CD4-positive, CD25-positive, alpha-beta regulatory T cell (primary cell): ENCODE data around the gene PLXNA4. TPM values are rescaled to one million over a fixed set of nuclear protein-coding genes. Genes with fewer than 3 reads are reported as not detected.

ENCODE experiments used
- ATAC-seq, 2 donors: fragments of 150-1000 bp; cut with Tn5 transposase; one replicate each; pipeline ENCODE4 v1.10.0; 2021; ENCODE audit warnings: low read depth in 2 of 2, moderate number of reproducible peaks in 2 of 2, moderate library complexity in 1 of 2
- DNase-seq, 3 donors: peaks; one replicate each; pipeline versions ENCODE4 v3.0.0 to v3.0.0-alpha.2; 2012 to 2022; ENCODE audit warnings: mixed read lengths in 1 of 3
- H3K27ac ChIP-seq: one replicate; pipeline ENCODE4 v1.7.0; 2013; ENCODE audit warnings: mild to moderate bottlenecking, low read length; ENCODE audit not compliant: insufficient read depth, poor library complexity, severe bottlenecking
- H3K27me3 ChIP-seq: one replicate; pipeline ENCODE4 v1.7.0; 2013; ENCODE audit warnings: low read length; ENCODE audit not compliant: control insufficient read depth, insufficient read depth
- H3K36me3 ChIP-seq: one replicate; pipeline ENCODE4 v1.7.0; 2013; ENCODE audit warnings: mild to moderate bottlenecking, low read length, moderate library complexity; ENCODE audit not compliant: control insufficient read depth, insufficient read depth
- H3K4me1 ChIP-seq: 2 replicates; pipeline ENCODE4 v1.7.0; 2013; ENCODE audit warnings: mild to moderate bottlenecking, low read length; ENCODE audit not compliant: insufficient read depth, control insufficient read depth, poor library complexity, severe bottlenecking
- H3K4me3 ChIP-seq: one replicate; pipeline ENCODE4 v1.7.0; 2013; ENCODE audit warnings: low read depth, mild to moderate bottlenecking, low read length, moderate library complexity
- H3K9me3 ChIP-seq, 2 experiments: 1 replicate in 1 of 2; 2 replicates in 1 of 2; pipeline ENCODE4 v1.7.0; 2013; ENCODE audit warnings: low read length in 2 of 2, mild to moderate bottlenecking in 1 of 2, moderate library complexity in 1 of 2; ENCODE audit not compliant: control insufficient read depth in 2 of 2
- H3K27ac Mint-ChIP-seq, 3 donors: one replicate each; pipeline ENCODE4 v1.8.0; 2020 to 2022; ENCODE audit warnings: mild to moderate bottlenecking in 3 of 3, mixed read lengths in 3 of 3, moderate library complexity in 2 of 3
- H3K27me3 Mint-ChIP-seq: one replicate; pipeline ENCODE4 v1.8.0; 2022; ENCODE audit warnings: mild to moderate bottlenecking, mixed read lengths
- H3K36me3 Mint-ChIP-seq: one replicate; pipeline ENCODE4 v1.8.0; 2020; ENCODE audit warnings: mixed read lengths
- H3K4me1 Mint-ChIP-seq, 4 donors: one replicate each; pipeline ENCODE4 v1.8.0; 2020 to 2022; ENCODE audit warnings: mixed read lengths in 4 of 4, mild to moderate bottlenecking in 1 of 4
- H3K4me3 Mint-ChIP-seq, 4 donors: one replicate each; pipeline ENCODE4 v1.8.0; 2020 to 2022; ENCODE audit warnings: mild to moderate bottlenecking in 4 of 4, mixed read lengths in 4 of 4, moderate library complexity in 3 of 4
- H3K9me3 Mint-ChIP-seq, 7 donors: one replicate each; pipeline ENCODE4 v1.8.0; 2020 to 2022; ENCODE audit warnings: mixed read lengths in 7 of 7, mild to moderate bottlenecking in 3 of 7, moderate library complexity in 2 of 7
- polyA plus RNA-seq, 4 donors: library from polyadenylated mRNA; unstranded; fragments of 300-500 nt; fragmentation: Illumina TruSeq; gene quantifications; one replicate each; pipeline ENCODE4 v1.2.3, GENCODE V29; 2021
- total RNA-seq: library from RNA; stranded (reverse); gene quantifications from one replicate; pipeline ENCODE4 v1.2.3, GENCODE V29; 2022

Gene PLXNA4
- total and polyA plus RNA-seq, 5 donors from 2014 or later: 0.27 TPM; not detected in 4

- Mint-ChIP-seq H3K4me1 (peaks cover 5 to 14% (median 12%) of the 10 kb centered on the region in 4 donors), H3K27ac (no peak overlapping the region), H3K36me3 (peaks cover 4% of the 10 kb centered on the region), H3K9me3 (peaks cover 0 to 6% (median 0%) of the 10 kb centered on the region in 7 donors), H3K27me3 (peaks cover 23% of the 10 kb centered on the region), H3K4me3 (peak overlapping the region in 1 of 4 donors; percentile 7)
- H3K9me3 ChIP-seq: no peaks in the 10 kb centered on the region
- no peak for ATAC-seq
- no peak overlapping the region for H3K4me3 ChIP-seq
- no peak overlapping the region for H3K27ac ChIP-seq
- no peaks in the 10 kb centered on the region for H3K27me3 ChIP-seq
- peaks cover 8% of the 10 kb centered on the region for H3K4me1 ChIP-seq
- no peak for DNase-seq
- H3K36me3 ChIP-seq: no peaks in the 10 kb centered on the region
Observed at GRCh38 chr7:132317701-132318351, 258.4 kb downstream of the PLXNA4 start.

- no peaks in the 10 kb centered on the region for H3K4me1 Mint-ChIP-seq
- no peaks in the 10 kb centered on the region for H3K27me3 Mint-ChIP-seq
- Histone ChIP-seq H3K4me1 (no peaks in the 10 kb centered on the region), H3K36me3 (no peaks in the 10 kb centered on the region), H3K27ac (no peak overlapping the region), H3K27me3 (no peaks in the 10 kb centered on the region), H3K4me3 (no peak overlapping the region), H3K9me3 (no peaks in the 10 kb centered on the region)
- ATAC-seq (no peak), DNase-seq (no peak)
- peaks cover 4% of the 10 kb centered on the region for H3K36me3 Mint-ChIP-seq
- H3K27ac Mint-ChIP-seq: no peak overlapping the region
- no peak overlapping the region for H3K4me3 Mint-ChIP-seq
- H3K9me3 Mint-ChIP-seq: peaks cover 0 to 6% (median 0%) of the 10 kb centered on the region in 7 donors
Observed at GRCh38 chr7:132312531-132313055, 263.7 kb downstream of the PLXNA4 start.

- no peaks in the 10 kb centered on the region for H3K27me3 Mint-ChIP-seq
- DNase-seq (no peak), ATAC-seq (no peak)
- H3K4me3 ChIP-seq: no peak overlapping the region
- no peaks in the 10 kb centered on the region for H3K4me1 ChIP-seq
- H3K4me3 Mint-ChIP-seq: no peak overlapping the region
- no peaks in the 10 kb centered on the region for H3K27me3 ChIP-seq
- no peaks in the 10 kb centered on the region for H3K4me1 Mint-ChIP-seq
- H3K27ac ChIP-seq: no peak overlapping the region
- no peaks in the 10 kb centered on the region for H3K9me3 ChIP-seq
- H3K36me3 Mint-ChIP-seq: peaks cover 2% of the 10 kb centered on the region
- H3K36me3 ChIP-seq: no peaks in the 10 kb centered on the region
- H3K9me3 Mint-ChIP-seq: peaks cover 0 to 3% (median 0%) of the 10 kb centered on the region in 7 donors
- H3K27ac Mint-ChIP-seq: no peak overlapping the region
Observed at GRCh38 chr7:132311733-132312132, 264.5 kb downstream of the PLXNA4 start.

GRCh38 chr7:132309102-132309805 lies 267.0 kb downstream of the PLXNA4 start:
- no peak for ATAC-seq
- H3K4me3 Mint-ChIP-seq: no peak overlapping the region
- no peak overlapping the region for H3K4me3 ChIP-seq
- H3K27me3 Mint-ChIP-seq: no peaks in the 10 kb centered on the region
- no peaks in the 10 kb centered on the region for H3K4me1 Mint-ChIP-seq
- H3K27ac ChIP-seq: no peak overlapping the region
- no peak for DNase-seq
- no peaks in the 10 kb centered on the region for H3K9me3 ChIP-seq
- no peaks in the 10 kb centered on the region for H3K4me1 ChIP-seq
- no peaks in the 10 kb centered on the region for H3K36me3 ChIP-seq
- H3K9me3 Mint-ChIP-seq: peaks cover 0 to 3% (median 0%) of the 10 kb centered on the region in 7 donors
- H3K27me3 ChIP-seq: no peaks in the 10 kb centered on the region
- H3K36me3 Mint-ChIP-seq: no peaks in the 10 kb centered on the region
- no peak overlapping the region for H3K27ac Mint-ChIP-seq

GRCh38 chr7:132307465-132307864 lies 268.8 kb downstream of the PLXNA4 start:
- no peaks in the 10 kb centered on the region for H3K36me3 ChIP-seq
- H3K4me3 ChIP-seq: no peak overlapping the region
- Mint-ChIP-seq H3K27ac (no peak overlapping the region), H3K36me3 (no peaks in the 10 kb centered on the region), H3K4me1 (no peaks in the 10 kb centered on the region), H3K27me3 (no peaks in the 10 kb centered on the region), H3K9me3 (peaks cover 0 to 3% (median 0%) of the 10 kb centered on the region in 7 donors), H3K4me3 (no peak overlapping the region)
- ATAC-seq: no peak
- no peaks in the 10 kb centered on the region for H3K9me3 ChIP-seq
- no peak overlapping the region for H3K27ac ChIP-seq
- no peaks in the 10 kb centered on the region for H3K4me1 ChIP-seq
- H3K27me3 ChIP-seq: no peaks in the 10 kb centered on the region
- DNase-seq: no peak

GRCh38 chr7:132300599-132301277 lies 275.5 kb downstream of the PLXNA4 start:
- ATAC-seq (no peak), DNase-seq (no peak)
- no peak overlapping the region for H3K4me3 ChIP-seq
- no peak overlapping the region for H3K27ac ChIP-seq
- H3K4me1 ChIP-seq: no peaks in the 10 kb centered on the region
- no peaks in the 10 kb centered on the region for H3K9me3 ChIP-seq
- no peak overlapping the region for H3K4me3 Mint-ChIP-seq
- no peaks in the 10 kb centered on the region for H3K27me3 Mint-ChIP-seq
- no peaks in the 10 kb centered on the region for H3K27me3 ChIP-seq
- H3K4me1 Mint-ChIP-seq: no peaks in the 10 kb centered on the region
- H3K27ac Mint-ChIP-seq: no peak overlapping the region
- no peaks in the 10 kb centered on the region for H3K36me3 ChIP-seq
- no peaks in the 10 kb centered on the region for H3K36me3 Mint-ChIP-seq
- H3K9me3 Mint-ChIP-seq: no peaks in the 10 kb centered on the region

- H3K27ac Mint-ChIP-seq: no peak overlapping the region
- Histone ChIP-seq H3K27ac (no peak overlapping the region), H3K27me3 (no peaks in the 10 kb centered on the region), H3K36me3 (no peaks in the 10 kb centered on the region), H3K9me3 (no peaks in the 10 kb centered on the region), H3K4me3 (no peak overlapping the region), H3K4me1 (no peaks in the 10 kb centered on the region)
- no peaks in the 10 kb centered on the region for H3K9me3 Mint-ChIP-seq
- no peaks in the 10 kb centered on the region for H3K27me3 Mint-ChIP-seq
- no peaks in the 10 kb centered on the region for H3K4me1 Mint-ChIP-seq
- no peaks in the 10 kb centered on the region for H3K36me3 Mint-ChIP-seq
- no peak overlapping the region for H3K4me3 Mint-ChIP-seq
- DNase-seq (no peak), ATAC-seq (no peak)
Observed at GRCh38 chr7:132298790-132299189, 277.5 kb downstream of the PLXNA4 start.
